ENCODE results near the gene TGFB1. TPM values are rescaled to one million over a fixed set of nuclear protein-coding genes. Genes with fewer than 3 reads are reported as not detected.
A peak's percentile ranks its signal among the peaks of the same experiment; 100 is the strongest.

Gene TGFB1
- total RNA-seq, 1 experiment from 2014 or later: 54.6 TPM

- TF ChIP-seq CTCF (IDR thresholded peaks at IDR 0.05 in 2 of 3, conservative IDR thresholded peaks at IDR 0.05 in 1 of 3; ENCODE audit: borderline replicate concordance in 1 of 3, insufficient read depth in 1 of 3, low read depth in 2 of 3, low read length in 2 of 3): peak; percentile 26 to 55 (median 48); a peak in 4 of 6 replicates
- TF ChIP-seq ZFX (IDR thresholded peaks at IDR 0.05): no peak
- no peak for TF ChIP-seq EZH2phosphoT487 (IDR thresholded peaks at IDR 0.05; ENCODE audit: borderline replicate concordance)
- no peak for TF ChIP-seq ATF3 (IDR thresholded peaks at IDR 0.05)
- TF ChIP-seq ZNF274 (IDR thresholded peaks at IDR 0.05; ENCODE audit: low read depth, low read length): no peak
These were observed 885 bp downstream of the TGFB1 start (continued) for GRCh38 chr19:41352609-41353465.

GRCh38 chr19:41352279-41352608 is 1.5 kb downstream of the TGFB1 start:
- no peak overlapping the region for H2AFZ ChIP-seq (ENCODE audit: low read depth, low read length, poor library complexity, severe bottlenecking)
- H3K4me3 ChIP-seq (replicated peaks in 1 of 2; ENCODE audit: low read depth in 1 of 2, low read length in 2 of 2): peak overlapping the region; percentile 79 to 87
- H3K9me3 ChIP-seq (ENCODE audit: control insufficient read depth in 1 of 2, insufficient read depth in 1 of 2, low read depth in 1 of 2, low read length in 2 of 2): no peaks in the 10 kb centered on the region
- RAD21 ChIA-PET (ENCODE audit: low non-redundant PET in 1 of 2, low total read pairs in 2 of 2, uncharacterized antibody in 2 of 2, unreplicated experiment in 2 of 2): interaction anchor here in 1 of 2 experiments (1.2 kb wide), 1 partner anchor 12 kb away, joined by 4 read pairs; the partner anchor contains the start of gene B9D2
- POLR2A ChIA-PET: interaction anchor here (2.1 kb wide), 1 partner anchor 11 kb away, joined by 13 read pairs; the partner anchor contains the start of gene B9D2
- peaks cover 0 to 6% of the 10 kb centered on the region in 2 experiments; a peak in 1 of 4 replicates for H3K36me3 ChIP-seq (ENCODE audit: control insufficient read depth in 1 of 2, insufficient read depth in 2 of 2, low read length in 2 of 2)
- ATAC-seq (peak; percentile 1; the same call in 1 of the 2 replicates), DNase-seq (ENCODE audit: low read depth, low spot score) (no peak)
- no peaks in the 10 kb centered on the region for H3K27me3 ChIP-seq (ENCODE audit: insufficient read depth, low read length)
- H3K27ac ChIP-seq (ENCODE audit: low read depth, low read length): peak overlapping the region; percentile 89; the same call in 1 of the 2 replicates
- H3K9ac ChIP-seq (ENCODE audit: low read length): peak overlapping the region; percentile 83
- peaks cover 42% of the 10 kb centered on the region for H3K79me2 ChIP-seq (ENCODE audit: insufficient read depth, low read length)
- no TSS peak for BruUV-seq (replicated peaks)
- H3K4me1 ChIP-seq (ENCODE audit: control insufficient read depth in 1 of 2, insufficient read depth in 2 of 2, low read length in 2 of 2): peaks cover 11 to 29% of the 10 kb centered on the region in 2 experiments; a peak in 3 of 4 replicates
- no peaks in the 10 kb centered on the region for H3K9me2 ChIP-seq (ENCODE audit: insufficient read depth)
- no peaks in the 10 kb centered on the region for H4K20me1 ChIP-seq (ENCODE audit: insufficient read depth)
- intact Hi-C loops (cut with micrococcal nuclease): no loop called here
- H3K4me2 ChIP-seq (ENCODE audit: low read length): peak overlapping the region; percentile 95
- CTCF ChIA-PET: interaction anchor here (1.0 to 5.6 kb wide), 4 partner anchors 13 to 224 kb away, joined by 3 to 54 read pairs (median 3); partner anchors contain the start of genes B9D2, CEACAM21 and HNRNPUL1
- TF ChIP-seq REST (IDR thresholded peaks at IDR 0.05; ENCODE audit: low read depth) (no peak), CTCF (IDR thresholded peaks at IDR 0.05 in 2 of 3, conservative IDR thresholded peaks at IDR 0.05 in 1 of 3; ENCODE audit: borderline replicate concordance in 1 of 3, insufficient read depth in 1 of 3, low read depth in 2 of 3, low read length in 2 of 3) (no peak; a peak in 1 of 6 replicates), EGR1 (IDR thresholded peaks at IDR 0.05; ENCODE audit: low read depth) (no peak), TCF7L2 (IDR thresholded peaks at IDR 0.05; ENCODE audit: borderline replicate concordance, extremely low read depth, insufficient read depth, insufficient read length) (no peak), EZH2phosphoT487 (IDR thresholded peaks at IDR 0.05; ENCODE audit: borderline replicate concordance) (no peak), RAD21 (IDR thresholded peaks at IDR 0.05; ENCODE audit: low read depth) (no peak), ZNF274 (IDR thresholded peaks at IDR 0.05; ENCODE audit: low read depth, low read length) (no peak), FOSL1 (IDR thresholded peaks at IDR 0.05; ENCODE audit: low read depth) (no peak), ATF3 (IDR thresholded peaks at IDR 0.05) (no peak), MAX (IDR thresholded peaks at IDR 0.05) (no peak)
